ENCODE measurements around the gene PDE9A.
"Not testable (repeated sequence)": the region's sequence is repeated elsewhere in the genome, so short reads cannot be mapped to it uniquely, and the experiment has no call there.

Gene PDE9A

DNA sequence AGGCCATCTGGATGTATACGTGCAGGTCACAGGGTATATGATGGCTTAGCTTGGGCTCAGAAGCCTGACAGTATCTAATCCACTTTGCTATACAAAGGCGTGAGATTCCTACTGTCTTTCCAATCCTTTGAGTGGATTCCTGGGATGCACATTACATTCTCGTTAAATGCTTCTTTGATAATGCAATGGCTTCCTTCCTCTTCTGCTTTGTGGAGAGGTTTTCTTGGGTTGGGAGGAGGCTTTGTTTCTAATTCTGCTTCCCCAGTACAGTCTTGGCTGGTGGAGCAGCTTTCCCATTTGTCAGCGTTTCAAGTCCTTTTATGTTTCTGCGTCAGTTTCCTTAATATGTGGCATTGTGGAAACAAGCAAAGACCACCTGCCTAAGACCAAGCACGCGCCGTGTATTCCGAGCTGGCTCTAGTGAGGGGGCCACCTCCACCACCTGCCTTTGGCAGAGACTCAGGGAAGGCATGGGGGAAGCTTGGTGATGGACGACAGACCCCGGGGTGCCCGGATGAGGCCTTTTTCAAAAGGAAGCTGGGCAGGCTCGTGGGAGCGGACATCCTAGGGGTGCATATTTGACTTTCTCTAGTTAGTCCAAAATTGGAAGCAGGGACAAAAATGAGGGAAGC, 153.2 kb downstream of the PDE9A start:
- DNase-seq (ENCODE audit: low spot score) = no peak

DNA sequence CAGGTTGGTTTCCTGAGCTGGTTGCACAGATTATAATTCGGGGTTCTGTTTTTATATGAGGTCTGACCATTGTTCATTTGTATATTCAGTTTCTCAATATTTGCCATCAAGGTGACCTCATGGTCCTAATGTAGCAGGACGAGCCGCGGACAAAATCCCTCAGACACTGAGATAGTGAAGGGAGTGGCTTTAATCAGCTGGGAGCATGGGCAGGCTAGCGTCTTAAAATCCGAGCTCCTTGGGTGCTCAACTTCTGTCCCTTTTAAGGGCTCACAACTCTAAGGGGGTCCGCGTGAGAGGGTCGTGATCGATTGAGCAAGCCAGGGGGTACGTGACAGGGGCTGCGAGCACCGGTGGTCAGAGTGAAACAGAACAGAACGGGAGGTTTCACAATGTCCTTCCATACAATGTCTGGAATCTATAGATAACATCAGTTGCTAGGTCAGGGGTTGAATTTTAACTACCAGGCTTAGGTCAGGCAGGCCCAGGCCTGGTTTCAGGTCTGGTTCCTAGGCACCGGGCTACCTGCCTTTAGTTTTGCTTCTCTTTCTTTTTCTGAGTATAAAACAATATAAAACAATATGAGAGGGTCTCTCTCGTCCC, 154.0 kb downstream of the PDE9A start:
- DNase-seq (ENCODE audit: low spot score) = not testable (repeated sequence)

DNA sequence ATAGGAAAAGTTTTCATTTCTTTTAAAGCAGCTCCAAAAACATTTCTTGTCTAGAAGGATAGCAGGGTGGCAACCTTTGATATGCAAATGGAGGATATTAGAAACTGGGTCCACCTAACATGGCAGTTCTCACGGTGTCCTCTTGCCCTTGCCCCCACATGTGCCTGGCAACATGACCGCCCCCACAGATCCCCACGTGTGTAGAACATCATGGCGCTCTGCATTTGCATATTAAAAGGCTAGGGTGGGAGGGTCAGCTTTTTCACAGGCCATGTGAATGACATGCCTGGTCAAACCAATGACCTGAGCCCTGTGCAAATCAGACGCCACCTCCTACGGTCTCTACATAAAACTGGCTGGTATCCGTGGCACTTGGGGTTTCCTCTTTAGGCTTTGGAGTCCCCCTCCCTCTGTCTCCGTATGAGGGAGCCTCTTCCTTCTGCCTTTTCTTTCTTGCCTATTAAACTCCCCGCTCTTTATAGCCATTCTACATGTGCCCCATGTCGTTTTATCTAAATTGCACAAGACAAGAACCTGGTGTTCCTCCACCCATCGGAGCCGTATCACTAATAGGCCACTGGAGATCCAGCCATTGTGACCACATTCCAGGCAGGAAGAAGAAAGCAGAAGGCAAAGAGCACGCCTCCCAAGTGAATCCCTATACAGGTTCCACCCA, 154.7 kb downstream of the PDE9A start:
- DNase-seq (ENCODE audit: low spot score) = no peak

DNA sequence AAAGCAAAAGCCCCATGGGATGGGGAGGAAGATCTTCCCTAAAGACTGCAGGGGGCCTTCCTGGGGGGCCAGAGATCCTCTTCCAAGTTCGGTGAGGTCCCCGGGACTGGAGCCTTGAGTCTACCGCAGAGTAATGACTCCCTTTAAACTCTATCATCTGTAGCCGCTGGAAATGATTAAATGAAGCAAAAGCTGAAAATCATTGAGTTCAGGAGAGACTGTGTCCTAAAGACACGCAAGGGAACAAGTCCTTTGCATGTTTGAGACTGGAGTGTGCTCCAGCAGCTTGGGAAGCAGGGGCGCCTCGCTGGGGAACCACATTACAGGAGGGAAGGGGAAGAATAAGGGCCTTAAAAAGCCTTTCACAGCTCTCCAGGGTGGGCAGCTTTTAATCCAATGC, 155.8 kb downstream of the PDE9A start:
- DNase-seq (ENCODE audit: low spot score) = no peak

DNA sequence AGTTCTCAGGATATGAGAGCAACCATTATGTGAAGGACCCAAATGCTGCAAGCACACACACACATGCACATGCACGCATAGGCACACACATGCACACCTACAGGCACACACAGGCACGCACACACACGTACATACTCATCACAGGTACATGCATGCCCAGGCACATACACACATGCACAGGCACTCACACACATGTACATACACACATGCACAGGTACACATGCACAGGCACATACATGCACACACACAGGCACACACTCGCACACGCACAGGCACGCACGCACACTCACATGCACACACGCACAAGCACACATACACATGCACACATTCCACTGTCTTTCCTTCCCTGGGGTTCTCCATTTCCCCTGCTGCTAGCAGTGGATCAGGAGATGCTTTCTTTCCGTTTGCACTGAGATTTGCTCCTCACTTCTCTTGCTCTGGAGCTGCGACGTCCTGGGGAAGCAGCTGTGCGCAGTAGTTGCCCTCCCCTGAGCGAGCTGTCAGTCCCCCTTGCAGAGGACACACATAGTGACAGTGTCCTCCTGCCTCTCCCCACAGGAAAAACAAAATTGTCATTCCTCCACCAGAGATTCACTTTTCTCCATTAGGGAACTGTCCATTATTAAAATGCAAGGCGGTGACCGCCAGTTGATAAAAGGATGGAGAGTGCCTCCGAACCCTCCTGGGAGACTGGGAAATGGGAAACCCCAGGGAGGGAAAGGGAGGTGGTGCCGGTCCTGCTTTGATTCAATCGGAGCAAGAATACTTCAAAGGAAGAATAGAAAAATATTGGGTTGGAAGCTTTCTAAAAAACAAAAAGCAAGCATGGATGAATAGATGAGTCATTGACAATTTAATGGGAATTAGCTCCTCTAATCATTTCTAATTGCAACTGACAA, 156.4 kb downstream of the PDE9A start:
- no peak for DNase-seq (ENCODE audit: low spot score)

DNA sequence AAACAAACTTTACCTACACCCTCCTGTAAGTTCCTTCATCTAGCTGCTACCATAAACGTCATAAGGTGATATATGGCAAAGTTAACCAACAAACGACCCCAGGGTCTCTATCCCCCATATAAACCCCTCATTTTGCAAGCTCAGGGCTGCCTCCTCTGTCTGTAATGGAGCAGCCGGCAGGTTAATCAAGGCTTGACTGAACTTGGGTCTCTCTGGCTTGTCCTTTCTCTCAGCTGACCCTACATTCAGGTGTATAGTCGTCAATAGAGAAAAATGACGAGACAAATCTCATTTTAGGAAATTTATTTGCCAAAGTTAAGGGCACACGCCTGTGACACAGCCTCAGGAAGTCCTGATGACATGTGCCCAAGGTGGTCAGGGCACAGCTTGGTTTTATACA, 158.5 kb downstream of the PDE9A start:
- DNase-seq (ENCODE audit: low spot score) = no peak

DNA sequence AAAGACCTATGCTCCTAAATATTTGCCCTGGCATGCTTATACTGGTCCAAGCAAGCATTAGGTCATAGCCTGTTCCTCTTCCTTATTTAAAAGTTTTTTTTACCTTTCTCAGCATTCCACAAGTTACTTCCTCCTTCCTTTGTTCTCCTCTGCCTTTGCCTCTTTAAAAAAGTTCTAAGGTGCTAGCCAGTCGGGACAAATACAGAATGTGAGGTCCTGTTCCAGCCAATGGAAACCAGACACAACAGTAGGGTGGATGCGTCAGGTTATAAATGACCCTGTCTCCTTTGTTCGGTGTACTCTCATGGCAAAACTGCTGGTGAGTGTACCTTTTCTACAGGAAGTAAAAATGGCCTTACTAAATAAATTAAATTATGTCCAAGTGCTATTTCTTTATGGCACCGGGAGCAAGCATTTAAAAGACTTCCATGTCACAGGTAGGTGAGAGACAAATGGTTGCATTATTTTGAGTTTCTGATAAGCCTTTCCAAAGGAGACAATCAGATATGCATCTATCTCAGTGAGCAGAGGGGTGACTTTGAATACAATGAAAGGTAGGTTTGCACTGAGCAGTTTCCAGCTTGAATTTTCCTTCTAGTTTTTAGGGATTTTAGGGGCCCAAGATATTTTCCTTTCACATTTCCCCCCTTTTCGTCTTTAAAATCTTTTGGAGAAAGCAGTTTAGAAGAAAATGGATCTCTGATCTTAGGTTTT, 159.3 kb downstream of the PDE9A start:
- DNase-seq (ENCODE audit: low spot score) = not testable (repeated sequence)

DNA sequence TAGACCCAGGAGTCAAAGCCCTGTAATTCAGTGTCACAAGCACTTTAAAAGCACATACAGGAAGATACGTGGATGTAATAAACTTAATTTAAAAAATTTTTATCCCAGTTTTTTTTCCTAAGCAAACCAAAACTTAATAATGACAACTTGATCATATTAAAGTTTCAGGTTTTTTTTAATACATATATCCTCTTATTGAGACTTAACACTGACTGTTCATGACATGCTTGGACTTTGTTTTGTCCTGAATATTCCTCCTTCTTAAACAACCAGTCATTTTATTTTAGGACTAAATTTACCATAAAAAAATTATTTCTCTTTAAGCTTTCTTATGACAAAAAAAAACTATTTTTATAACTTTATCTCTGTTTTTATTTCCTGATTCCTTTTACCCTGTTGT, 161.8 kb downstream of the PDE9A start:
- peak; percentile 30 for DNase-seq (ENCODE audit: low spot score)

DNA sequence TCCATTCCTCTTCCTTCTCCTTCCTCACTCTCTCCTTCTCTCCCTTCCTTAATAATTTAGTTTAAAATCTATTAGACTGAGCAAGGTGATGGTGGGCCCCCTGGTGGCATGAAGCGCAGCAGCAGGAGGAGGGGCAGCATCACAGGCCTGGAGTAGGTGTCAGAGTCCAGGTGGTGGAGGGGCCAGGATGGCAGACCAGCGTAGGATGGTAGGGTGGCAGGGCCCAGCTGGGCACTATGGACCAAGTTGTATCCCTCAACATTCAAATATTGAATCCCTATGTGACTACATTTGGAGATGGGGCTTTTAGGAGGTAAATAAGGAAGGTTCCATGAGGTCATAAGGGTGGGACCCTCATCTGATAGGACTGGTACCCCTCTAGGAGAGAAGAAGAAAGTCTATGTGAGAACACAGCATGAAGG, 164.9 kb downstream of the PDE9A start:
- DNase-seq (ENCODE audit: low spot score) = peak; percentile 22

DNA sequence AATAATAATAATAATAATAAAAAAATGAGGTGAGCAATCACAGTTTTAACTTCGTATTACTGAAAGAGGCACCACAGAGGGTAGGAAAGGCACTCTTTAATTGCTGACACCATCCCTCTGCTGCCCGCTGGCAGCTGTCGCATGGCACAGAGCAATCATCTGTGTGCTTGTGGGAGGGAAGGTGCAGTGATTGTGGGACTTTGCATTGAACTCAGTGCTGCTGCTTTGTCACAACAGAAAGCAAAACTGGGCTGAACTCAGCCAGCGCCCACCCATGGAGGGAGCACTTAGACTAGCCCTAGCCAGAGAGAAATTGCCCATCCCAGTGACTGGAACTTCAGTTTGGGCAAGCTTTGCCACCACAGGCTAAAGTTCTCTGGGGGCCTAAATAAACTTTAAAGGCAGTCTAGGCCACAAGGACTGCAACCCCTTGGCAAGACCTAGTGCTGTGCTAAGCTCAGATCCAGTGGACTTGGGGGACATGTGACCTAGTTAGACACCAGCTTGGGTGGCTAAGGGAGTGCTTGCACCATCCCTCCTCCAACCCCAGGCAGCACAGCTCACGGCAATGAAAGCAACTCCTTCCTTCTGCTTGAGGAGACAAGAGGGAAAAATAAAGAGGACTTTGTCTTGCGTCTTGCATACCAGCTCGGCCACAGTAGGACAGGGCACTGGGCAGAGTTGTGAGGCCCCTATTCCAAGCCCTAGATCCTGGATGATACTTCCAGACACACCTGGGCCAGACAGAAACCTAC, 166.6 kb downstream of the PDE9A start:
- DNase-seq (ENCODE audit: low spot score) = no peak

DNA sequence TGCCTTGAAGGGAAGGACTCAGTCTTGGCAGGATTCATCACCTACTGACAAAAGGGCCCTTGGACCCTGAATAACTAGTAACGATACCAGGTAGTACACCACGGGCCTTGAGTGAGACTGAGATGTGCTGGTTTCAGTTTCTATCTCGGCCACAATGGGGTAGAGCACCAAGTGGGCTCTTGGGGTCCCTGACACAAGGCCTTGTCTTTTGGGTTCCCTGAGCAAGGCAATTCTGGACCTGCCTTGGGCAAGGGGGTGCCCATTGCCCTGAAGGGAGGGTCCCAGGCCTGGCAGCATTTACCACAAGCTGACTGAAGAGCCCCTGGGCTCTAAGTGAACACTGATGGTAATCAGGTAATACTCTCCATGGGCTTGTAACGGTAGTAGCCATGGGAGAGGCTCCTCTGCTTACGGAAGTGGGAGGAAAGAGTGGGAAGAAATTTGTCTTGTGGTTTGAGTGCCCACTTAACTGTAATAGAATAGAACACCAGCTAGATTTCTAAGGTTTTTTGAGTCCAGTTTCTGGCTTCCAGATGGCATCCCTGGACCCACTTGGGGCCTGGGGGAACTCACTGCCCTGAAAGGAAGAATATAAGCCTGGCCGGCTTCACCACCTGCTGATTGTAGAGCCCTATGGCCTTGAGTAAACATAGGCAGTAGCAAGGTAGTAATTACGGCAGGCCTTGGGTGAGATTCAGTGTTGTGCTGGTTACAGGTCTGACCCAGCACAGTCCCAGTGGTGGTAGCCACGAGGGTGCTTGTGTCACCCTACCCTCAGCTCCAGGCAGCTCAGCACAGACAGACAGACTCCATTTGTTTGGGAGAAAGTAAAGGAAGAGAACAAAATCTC, 167.4 kb downstream of the PDE9A start:
- DNase-seq (ENCODE audit: low spot score) = no peak

Data from RKO (cell line).